Stimulated activated CD4-positive, alpha-beta T cell treated with anti-CD3 and anti-CD28 coated beads, Interleukin-12 subunit alpha, Interleukin-12 subunit beta, amount 100 ng/mL, for 24 hours (primary cell): ENCODE measurements around the gene MARK2.
"Not testable (repeated sequence)": the region's sequence is repeated elsewhere in the genome, so short reads cannot be mapped to it uniquely, and the experiment has no call there.

ENCODE experiments used
- DNase-seq, 2 experiments: peaks; one replicate each; pipeline ENCODE4 v3.0.0-alpha.2; 2020; ENCODE audit warnings: low read depth in 2 of 2

Gene MARK2

GRCh38 chr11:63854696-63855095 lies 15.8 kb downstream of the MARK2 start:
- DNase-seq: no peak

GRCh38 chr11:63855975-63856374 lies 17.1 kb downstream of the MARK2 start:
- DNase-seq: no peak

GRCh38 chr11:63858628-63859550 lies 20.0 kb downstream of the MARK2 start:
- no peak for DNase-seq

- no peak for DNase-seq
Observed at GRCh38 chr11:63862923-63863322, 24.0 kb downstream of the MARK2 start.

GRCh38 chr11:63863620-63864019 lies 24.7 kb downstream of the MARK2 start:
- not testable (repeated sequence) for DNase-seq

- DNase-seq: peak; percentile 66 to 73
Observed at GRCh38 chr11:63866211-63866610, 27.3 kb downstream of the MARK2 start.

- DNase-seq: no peak
Observed at GRCh38 chr11:63867511-63867910, 28.6 kb downstream of the MARK2 start.

GRCh38 chr11:63868399-63869064 lies 29.6 kb downstream of the MARK2 start:
- DNase-seq: no peak

- no peak for DNase-seq
Observed at GRCh38 chr11:63869171-63869591, 30.3 kb downstream of the MARK2 start.

GRCh38 chr11:63869683-63870082 lies 30.8 kb downstream of the MARK2 start:
- DNase-seq: no peak

- no peak for DNase-seq
Observed at GRCh38 chr11:63870351-63871140, 31.6 kb downstream of the MARK2 start.

GRCh38 chr11:63871962-63872799 lies 33.3 kb downstream of the MARK2 start:
- peak in 1 of 2 experiments; percentile 15 for DNase-seq

GRCh38 chr11:63872800-63873197 lies 33.9 kb downstream of the MARK2 start:
- no peak for DNase-seq

- DNase-seq: no peak
Observed at GRCh38 chr11:63873311-63873710, 34.4 kb downstream of the MARK2 start.

GRCh38 chr11:63874511-63874910 lies 35.6 kb downstream of the MARK2 start:
- no peak for DNase-seq

- no peak for DNase-seq
Observed at GRCh38 chr11:63875506-63876065, 36.7 kb downstream of the MARK2 start.

- DNase-seq: no peak
Observed at GRCh38 chr11:63876616-63877015, 37.7 kb downstream of the MARK2 start.

GRCh38 chr11:63877658-63878241 lies 38.8 kb downstream of the MARK2 start:
- DNase-seq: no peak

- DNase-seq: no peak
Observed at GRCh38 chr11:63879598-63880402, 40.9 kb downstream of the MARK2 start.

GRCh38 chr11:63880403-63880790 lies 41.5 kb downstream of the MARK2 start:
- no peak for DNase-seq
